ENCODE measurements around the gene IGSF6. TPM values are rescaled to one million over a fixed set of nuclear protein-coding genes. Genes with fewer than 3 reads are reported as not detected.
A peak's percentile ranks its signal among the peaks of the same experiment; 100 is the strongest.

Gene IGSF6
- total and polyA plus RNA-seq, 2 of the 8 experiments (the other 6 are each of a cell fraction or from before 2014, with no cell fraction given): not detected

GRCh38 chr16:21599122-21600030 is 53.0 kb downstream of the IGSF6 start, which contains the start of gene METTL9 (continued):
- TF ChIP-seq CHD7 (IDR thresholded peaks at IDR 0.05; ENCODE audit: insufficient replicate concordance, low read length): no peak
- TF ChIP-seq CHD2 (IDR thresholded peaks at IDR 0.05; ENCODE audit: low read length): 0 out of 2 replicates have a peak, but pooled peaks have one; percentile 32
- TF ChIP-seq KDM5A (IDR thresholded peaks at IDR 0.05; ENCODE audit: low read length): 0 out of 2 replicates have a peak, but pooled peaks have one; percentile 42
- TF ChIP-seq SAP30 (IDR thresholded peaks at IDR 0.05; ENCODE audit: insufficient read depth, insufficient replicate concordance, low read length): no peak
- TF ChIP-seq ATF3 (IDR thresholded peaks at IDR 0.05; ENCODE audit: insufficient read depth, low read depth, low read length): no peak
- TF ChIP-seq E2F6 (IDR thresholded peaks at IDR 0.05): no peak
- TF ChIP-seq SP1 (IDR thresholded peaks at IDR 0.05; ENCODE audit: low read depth, low read length): peak; percentile 52; the same call in 1 of the 2 replicates
